CD4-positive, alpha-beta T cell treated with Interferon alpha-2 for 1 hour (primary cell): Measurements from ENCODE around the gene C1orf35.

ENCODE experiments used
- DNase-seq, 2 donors: peaks; one replicate each; pipeline ENCODE4 v3.0.0-alpha.2; 2020 to 2022

Gene C1orf35

DNA sequence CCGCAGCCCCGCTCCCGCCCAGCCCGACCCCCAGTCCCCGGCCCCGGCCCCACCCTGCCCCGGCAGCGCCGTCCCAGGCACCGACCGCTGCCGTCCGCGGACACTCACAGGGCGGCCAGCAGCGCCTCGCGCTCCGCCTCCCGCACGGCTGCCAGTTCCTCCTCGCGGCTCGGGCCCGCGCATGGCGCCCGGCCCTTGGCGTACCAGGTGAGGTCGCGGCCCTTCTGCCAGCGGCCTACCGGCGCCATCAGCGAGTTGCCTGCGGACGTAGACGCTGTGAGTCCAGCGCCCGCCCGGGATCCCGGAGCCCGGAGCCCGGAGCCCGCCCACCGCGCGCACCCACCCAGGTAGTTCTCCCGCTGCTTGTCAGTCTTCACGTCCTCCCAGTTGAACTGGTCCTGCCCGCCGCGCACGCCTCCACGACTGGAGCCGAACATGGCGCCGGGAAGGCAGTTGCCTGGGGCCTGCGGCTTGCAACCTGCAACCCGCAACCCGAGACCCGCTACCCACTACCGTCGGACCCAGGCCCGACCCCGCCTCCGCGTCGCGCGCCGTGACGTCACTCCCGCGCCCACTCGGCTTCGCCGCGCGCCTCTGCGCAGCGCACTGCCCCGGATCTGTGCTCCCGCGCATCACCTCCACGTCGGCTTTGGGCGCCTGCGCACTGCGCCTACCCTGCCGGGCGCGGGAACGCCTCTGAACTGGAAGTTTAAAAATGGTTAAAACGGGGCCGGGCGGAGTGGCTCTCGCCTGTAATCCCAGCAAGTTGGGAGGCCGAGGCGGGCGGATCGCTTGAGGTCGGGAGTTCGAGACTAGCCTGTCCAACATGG is at the start of gene C1orf35:
Gene C1orf35, minus strand, starts transcription at position 535 of the 830 bp plus-strand sequence. Its CDS starts 98 bp downstream, at position 437.
- peak; percentile 93 to 95 for DNase-seq

DNA sequence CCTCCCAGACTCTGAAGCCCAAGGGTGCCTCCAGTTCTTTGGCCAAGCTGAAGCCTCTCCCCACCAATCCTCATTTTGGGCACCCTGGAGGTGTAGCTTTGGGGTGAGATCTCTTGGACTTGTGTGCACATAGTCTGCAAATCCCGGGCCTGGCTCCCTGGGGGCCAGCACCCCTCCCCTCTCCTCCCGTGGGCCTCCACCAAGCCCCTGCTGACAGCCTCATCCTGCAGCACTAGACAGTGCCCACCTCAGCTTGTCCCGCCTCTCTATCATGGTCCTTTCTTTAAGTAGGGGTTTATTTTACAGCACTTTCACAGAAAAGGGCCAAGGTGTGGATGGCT is 49.8 kb upstream of the C1orf35 start:
- no peak for DNase-seq

DNA sequence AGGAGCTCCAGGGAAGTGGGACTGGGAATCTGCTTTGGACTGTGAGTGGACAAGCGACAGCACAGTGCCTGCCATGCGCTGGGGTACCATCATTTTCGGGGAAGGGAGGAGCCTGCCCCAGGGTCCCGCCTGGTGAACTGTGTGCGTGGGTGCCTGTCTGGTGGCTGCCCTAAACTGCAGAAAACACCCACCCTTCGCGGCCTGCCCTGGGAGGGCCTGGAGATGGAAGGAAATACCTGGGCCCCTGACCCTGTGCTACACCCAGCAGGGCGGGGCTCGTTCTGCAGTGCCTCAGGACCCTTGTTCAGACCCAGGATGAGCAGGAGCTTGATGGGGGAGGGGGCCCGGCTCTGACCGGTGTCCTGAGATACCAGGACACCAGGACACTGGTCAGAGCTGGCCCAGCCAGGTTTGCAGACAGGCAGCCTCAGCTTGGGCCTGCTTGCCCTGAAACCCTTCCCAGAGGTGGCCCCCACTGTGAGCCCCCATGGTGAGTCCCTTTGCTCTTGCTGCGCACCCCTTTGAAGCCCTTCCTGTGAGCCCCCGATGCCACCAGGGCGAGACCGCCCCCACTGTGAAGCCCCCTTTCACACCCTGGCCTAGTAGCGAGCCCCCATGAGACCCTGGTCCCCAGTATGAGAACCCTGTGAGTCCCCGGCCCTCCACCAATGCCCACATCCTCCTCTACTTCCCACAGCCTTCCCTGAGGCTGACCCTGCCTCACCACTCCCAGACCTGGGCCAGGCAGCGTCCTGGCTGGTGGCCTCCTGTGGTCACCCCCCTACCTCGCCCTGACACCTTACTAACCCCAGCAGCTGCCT is 49.2 kb upstream of the C1orf35 start:
- no peak for DNase-seq

DNA sequence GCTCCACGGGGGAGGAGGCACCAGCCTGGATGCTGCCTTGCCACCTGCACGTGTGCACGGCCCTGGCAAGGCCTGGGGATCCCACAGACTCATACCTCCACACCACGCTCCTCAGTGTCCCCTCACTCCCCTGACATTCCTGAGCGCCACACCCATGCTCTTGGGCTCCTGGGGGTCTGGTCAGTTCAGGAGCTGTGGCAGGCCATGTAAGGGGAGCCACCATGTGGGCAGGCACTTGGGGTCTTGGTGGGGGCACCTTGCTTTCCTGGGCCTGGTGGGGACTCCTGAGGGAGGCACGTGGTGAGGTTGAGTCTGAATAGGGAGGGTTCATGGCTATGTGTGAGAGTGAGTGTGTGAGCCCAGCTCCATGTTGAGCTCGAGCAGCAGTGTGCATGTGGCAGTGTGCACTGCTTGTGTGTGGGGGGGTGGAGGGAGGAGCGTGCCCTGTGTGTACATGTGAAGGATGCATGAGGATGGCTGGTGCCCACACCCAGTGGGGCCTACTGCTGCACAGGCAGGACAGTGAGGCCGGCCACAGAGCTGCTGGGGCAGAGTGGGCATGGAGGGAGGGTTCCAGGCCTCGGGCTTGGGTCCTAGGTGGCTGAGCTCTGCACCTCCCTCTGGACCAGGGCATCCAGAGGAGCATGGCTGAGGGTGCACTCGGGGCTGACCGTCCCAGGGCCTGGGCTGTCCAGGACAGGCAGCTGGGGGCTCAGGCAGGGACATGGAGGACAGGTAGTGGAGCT is 48.2 kb upstream of the C1orf35 start:
- DNase-seq: no peak

DNA sequence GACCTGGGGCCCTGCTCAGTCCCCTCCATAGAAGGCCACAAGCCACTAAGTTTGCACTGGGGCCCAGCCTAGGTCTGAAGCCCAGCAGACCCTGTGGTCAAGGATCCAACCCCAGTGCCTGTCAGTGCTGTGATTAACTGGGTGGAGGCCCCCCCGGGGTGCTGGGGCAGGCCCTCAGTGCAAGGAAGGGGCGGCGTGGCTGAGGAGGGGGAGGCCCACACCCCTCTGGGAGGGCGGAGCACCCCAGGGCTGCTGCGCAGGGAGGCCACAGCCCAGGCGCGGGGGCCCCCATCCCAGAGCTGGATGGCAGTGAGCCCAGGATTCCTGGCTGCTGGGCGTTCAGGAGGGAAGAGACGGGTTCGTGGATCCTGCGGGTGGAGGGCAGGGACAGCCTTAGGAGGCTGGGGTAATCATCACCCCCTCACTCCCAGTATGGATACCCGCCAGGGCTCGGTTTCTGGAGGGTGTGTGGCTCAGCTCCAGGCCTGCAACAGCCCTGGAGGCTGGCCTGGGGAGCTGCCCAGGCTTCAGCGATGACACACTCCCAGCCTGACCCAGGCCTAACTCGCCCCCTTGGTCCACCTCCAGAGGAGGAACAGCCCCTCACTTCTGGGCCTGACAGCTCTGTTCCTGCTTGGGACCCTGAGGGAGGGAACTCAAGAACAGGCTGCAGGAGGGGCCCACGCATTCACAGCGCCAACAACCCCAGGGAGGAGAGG is 47.5 kb upstream of the C1orf35 start:
- DNase-seq: no peak

DNA sequence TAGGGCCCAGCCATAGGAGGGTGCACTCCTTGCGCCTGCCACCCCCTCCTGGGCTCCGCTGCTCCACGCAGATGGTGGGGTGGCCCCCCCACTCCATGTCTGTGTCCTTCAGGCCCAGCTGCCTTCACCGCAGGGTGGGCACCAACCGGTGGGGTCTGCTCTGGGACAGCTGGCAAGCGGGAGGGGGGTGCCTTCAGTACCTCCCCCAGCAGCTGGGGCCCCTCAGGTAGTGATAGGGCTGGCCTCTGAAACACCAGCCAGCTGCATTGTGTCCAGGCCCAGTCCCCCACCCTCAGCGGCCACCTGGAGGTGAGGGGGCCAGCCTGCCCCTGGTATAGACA is 47.0 kb upstream of the C1orf35 start:
- no peak for DNase-seq

DNA sequence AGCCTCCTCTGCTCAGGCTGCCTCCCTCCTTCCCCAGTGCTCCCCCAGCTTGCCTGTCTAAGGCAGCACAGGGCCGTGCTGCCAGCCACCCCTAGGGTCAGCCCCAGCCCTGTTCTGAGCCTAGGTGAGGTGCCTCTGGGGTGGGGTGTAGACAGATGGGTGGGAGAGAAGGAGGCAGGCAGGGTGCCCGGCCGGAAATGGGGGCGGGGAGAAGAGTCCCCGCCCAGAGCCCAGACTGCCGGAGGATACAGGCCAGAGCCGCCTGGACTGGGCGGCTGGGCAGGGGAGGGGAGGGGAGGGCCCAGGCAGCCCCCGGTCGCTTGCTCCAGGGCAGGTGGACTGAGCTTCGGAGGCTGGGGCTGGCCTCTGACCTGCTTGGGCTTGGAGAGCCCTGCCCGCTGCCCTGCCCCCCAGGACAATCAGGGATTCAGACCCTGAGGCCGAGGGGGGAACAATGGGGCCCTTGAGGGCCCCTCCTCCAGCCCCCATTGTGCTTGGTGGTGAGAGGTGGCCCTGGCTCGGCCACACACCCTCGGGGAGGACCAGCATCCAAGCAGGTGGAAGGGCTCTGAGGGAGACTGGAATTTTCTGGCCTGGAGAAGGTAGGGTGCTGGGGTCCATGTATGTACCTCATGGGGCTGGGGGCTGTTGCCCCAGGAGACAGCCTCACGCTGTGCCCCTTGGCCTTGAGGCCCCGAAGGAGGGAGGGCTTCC is 46.4 kb upstream of the C1orf35 start, which contains the start of gene GJC2:
Gene GJC2, plus strand, starts transcription at position 525 of the 714 bp plus-strand sequence. CDS start 7,829 bp downstream, outside the sequence.
- no peak for DNase-seq

DNA sequence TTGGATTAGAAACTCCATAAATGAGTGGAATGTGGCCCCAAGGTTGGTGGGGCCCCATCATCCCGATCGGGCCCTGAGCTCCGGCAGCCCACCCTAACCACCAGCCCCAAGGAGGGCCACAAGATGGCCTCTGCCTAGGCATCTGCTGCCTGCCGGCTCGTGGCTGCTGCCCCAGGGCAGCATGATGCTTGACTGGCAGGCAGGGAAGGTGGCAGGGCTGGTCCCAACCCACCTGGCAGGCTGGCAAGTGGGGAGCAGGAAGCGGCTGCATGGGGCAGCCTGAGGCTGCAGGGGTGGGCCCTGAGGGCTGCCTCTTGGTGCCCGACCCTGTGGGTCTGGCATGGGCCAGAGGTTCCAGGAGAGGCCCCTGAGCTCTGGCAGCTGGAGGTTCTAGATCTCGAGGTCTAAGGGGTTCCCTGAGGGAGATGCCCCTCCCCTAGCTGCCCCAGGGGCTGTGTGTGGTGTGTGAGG is 45.8 kb upstream of the C1orf35 start:
- DNase-seq: no peak

DNA sequence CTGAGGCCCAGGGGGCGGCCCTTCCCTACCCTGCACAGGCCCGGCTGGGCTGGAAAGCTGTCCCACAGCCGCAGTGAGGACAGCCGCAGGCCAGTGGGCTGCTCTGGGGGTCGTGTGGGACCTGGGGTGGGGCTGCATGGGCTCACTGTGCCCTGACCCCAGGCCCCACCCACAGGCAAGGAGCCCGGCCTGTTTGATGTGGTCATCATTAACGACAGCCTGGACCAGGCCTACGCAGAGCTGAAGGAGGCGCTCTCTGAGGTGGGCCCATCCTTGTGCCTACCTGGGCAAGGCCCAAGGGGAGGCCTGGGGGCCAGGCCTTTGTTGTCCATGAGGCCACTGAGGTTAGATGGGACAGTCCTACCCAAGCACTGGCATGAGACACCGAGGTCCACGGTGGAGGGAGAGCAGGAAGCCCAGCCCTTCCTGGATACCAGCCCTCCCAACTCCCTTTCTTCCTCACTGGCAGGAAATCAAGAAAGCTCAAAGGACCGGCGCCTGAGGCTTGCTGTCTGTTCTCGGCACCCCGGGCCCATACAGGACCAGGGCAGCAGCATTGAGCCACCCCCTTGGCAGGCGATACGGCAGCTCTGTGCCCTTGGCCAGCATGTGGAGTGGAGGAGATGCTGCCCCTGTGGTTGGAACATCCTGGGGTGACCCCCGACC is 45.2 kb upstream of the C1orf35 start:
- DNase-seq: no peak

DNA sequence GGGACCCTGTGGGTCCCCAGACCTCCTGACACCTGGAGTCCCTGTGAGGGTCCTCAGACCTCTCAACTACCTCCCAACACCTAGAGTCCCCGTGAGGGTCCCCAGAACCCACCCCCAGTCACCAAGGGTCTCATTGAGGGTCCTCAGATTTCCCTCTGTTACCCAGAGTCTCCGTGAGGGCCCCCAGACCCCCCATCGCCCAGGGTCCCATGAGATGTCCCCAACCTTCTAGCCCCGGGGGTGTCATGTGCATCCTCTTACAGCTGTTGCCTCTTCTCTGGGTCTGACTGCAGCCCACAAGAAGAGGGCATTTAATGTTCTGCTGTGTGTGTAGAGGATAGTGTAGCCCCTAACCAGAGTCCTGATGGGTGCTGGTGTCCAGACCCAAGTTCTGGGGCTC is 44.6 kb upstream of the C1orf35 start:
- DNase-seq: no peak

DNA sequence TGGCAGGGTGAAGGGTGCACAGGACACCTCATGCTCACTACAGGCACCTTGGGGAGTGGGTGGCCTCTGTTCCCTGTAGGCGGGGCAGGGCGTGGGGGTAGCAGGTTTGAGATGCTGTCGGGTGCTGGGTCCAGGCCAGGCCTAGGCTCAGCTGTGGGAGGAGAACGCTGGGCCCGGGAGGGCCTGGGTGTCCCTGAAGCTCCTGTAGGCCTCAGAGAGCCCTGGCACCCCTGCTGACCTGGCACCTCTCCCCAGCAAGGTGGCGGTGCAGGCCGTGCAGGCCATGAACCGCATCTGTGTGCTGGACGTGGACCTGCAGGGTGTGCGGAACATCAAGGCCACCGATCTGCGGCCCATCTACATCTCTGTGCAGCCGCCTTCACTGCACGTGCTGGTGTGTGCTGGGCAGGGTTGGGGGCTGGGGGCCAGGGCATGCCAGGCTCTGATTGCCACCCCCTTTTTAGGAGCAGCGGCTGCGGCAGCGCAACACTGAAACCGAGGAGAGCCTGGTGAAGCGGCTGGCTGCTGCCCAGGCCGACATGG is 44.1 kb upstream of the C1orf35 start:
- DNase-seq: no peak

DNA sequence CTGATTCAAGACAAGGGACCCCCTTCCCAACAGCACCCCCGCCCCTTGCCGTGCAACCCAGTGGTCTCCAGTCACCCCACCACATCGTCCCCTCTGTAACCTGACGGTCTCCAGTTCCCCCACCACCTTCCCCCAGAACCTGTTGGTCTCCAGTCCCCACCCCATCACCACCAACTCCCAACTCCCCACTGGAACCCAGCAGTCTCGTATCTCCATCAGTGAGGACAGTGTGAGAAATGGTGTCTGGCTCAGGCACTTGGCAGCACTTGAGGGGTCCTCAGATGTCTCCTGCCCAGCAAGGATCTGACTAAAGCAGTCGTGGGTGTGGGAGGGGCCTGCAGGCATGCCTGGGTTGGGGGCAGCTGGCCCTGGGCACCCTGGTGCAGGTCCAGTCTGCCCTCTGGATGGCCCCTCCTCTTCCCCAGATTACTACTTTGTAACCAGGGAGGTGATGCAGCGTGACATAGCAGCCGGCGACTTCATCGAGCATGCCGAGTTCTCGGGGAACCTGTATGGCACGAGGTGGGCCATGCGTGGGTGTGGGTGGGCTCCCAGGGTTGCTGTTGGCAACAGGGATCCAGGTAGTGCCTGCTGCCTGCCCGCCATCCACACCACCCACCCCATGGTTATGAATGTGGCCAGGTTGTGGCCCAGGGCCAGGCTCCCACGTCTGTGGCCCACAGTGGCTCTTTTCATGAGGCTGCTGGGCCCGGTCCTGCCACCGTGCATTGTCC is 43.5 kb upstream of the C1orf35 start:
- no peak for DNase-seq

DNA sequence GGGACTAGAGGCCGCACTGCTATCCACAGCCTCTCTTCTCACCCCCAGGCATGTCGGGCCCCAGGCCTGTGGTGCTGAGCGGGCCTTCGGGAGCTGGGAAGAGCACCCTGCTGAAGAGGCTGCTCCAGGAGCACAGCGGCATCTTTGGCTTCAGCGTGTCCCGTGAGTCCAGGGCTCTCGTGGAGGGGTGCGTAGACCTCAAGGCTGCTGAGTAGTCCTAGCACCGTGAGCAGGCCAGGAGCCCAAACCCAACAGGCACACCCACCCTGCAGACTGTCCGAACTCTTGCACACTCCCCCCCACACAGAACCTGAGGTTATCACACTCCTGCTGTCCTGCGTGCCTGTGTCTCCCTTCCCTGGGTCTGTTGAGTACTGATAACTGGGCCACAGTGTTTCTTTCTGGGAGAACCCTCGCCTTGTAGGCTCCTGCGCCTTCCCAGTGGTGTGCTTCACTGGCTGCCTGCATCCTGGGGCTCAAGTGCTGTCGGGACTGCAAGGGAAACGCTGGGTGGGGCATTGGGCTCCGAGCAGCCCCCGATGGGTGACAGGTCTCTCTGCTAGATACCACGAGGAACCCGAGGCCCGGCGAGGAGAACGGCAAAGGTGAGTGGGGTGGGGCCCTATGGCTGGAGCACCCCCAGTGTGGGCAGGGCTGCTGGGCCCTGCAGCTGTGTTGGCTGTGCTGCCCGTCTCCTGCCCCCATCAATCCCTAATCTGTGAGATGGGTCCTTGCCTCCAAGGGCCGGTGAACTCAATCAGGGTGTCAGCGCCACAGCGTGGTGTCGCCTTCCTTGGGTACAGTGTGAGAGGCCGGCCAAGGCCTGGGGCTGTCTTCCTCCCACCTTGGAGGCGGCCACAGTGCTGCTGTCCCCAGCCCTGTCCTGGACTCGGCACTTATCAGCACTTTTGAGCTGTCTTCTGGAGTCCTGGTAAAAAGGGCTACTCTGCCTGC is 42.6 kb upstream of the C1orf35 start:
- no peak for DNase-seq

DNA sequence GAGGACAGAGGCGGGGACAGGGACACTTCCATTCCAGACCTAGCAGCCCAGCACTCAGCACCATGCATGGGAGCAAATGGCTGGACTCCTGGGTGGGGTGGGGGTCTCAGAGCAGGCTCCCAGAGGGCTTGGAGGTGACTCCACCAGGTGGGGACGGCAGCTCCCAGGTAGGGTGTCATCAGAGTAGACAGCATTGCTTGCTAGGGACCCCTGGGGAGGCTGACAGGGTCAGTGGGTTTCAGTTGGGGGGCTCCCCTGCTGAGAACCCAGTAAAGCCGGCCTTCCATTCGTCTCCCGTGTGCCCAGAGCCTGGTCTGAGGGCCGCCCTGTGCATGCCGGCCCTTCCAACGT is 41.8 kb upstream of the C1orf35 start:
- DNase-seq: no peak

DNA sequence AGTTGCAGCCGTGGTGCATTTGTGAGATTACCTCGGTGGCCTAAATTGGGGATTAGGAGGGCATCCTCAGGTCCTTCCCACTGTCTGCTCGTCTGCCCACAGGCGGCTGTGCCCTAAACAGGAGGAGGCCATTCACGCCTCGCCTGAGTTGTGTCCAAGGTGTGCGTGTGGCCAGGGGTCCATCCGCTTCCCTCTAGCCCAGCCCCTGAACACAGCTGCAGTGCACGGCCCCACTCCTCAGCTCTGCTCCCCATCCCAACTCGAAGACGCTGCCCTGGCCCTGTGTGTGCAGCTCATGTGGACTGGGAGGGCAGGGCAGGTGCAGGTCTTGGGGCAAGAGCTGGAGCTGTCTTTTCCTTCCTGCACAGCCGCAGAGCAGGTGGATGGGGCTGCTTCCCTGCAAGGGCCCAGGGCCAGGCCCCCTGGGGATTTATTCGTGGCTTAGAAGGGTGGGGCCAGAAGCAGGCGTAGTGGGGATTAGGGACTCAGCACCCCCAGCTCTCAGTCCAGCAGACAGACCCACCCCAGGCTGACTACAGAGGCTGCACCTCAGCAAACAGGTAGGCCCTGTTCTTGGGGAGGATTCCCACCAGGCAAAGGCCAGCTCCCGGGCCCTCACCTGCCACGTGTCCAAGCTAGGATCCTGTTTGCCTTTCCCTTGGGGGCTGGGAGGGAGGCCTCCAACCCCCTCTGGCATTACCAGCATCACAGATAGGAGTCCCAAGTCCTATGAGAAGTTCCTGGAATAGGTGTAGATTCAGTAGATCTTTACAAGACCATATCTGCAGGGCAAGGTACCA is 41.3 kb upstream of the C1orf35 start:
- DNase-seq: no peak

DNA sequence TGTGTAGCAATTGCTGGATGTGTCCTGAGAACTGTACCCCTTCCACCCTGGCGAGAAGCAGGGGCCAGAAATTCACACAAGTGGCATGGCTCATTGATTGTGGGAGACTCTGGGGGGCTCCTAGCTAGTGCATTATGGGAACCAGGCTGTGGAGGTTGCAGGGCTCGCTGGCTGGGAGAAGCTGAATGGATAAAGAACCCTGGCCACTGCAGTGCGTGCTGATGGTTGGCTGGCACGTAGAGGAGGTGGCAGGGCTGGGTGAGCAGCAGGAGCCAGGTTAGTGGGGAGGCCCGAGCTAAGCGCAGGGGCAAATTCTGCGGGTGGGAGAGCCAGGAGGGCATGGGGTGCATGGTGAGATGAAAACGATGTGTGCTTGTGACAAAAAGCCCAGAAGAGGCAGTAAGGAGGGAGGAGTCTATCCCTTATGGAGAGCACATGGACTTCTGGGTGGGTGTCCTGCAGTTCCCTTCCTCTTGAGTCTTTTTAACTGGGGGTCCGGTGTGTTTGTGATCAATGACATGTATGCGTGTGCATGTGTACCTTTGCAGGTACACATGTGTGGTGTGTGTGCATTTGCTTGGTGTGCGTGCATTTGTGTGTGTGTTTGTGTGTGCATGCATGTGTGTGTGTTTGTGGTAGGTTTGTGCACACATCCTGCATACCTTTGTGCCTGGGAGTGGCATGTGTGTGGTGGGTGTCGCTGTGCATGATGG is 40.5 kb upstream of the C1orf35 start:
- DNase-seq: no peak

DNA sequence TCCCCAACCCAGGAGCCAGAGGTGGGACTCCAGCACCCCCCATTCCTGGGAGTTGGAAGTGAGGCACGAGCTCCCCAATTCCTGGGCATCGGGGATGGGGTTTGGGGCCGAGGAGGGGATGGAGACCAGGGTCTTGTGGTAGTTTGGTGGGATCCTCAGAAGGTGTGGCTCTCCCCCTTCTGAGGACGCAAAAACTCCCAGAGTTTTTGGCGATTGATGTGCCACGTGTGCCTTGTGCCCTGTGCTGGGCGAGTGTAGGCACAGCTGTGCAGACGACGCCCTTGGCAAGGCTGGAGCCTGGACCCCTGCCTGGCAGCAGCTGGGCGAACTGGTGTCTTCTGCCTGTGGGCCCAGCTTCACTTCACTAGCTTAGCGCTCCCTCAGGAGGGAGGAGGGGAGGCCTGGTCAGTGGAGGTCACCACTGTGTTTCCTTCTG is 39.6 kb upstream of the C1orf35 start:
- DNase-seq: no peak
